NCI-H1694 (cell line): ENCODE results near the gene PKP1.
A peak's percentile ranks its signal among the peaks of the same experiment; 100 is the strongest.

Source experiments
- DNase-seq: peaks from one replicate; lab custom pipeline; 2025; lab: John Stamatoyannopoulos, UW

Gene PKP1

DNA sequence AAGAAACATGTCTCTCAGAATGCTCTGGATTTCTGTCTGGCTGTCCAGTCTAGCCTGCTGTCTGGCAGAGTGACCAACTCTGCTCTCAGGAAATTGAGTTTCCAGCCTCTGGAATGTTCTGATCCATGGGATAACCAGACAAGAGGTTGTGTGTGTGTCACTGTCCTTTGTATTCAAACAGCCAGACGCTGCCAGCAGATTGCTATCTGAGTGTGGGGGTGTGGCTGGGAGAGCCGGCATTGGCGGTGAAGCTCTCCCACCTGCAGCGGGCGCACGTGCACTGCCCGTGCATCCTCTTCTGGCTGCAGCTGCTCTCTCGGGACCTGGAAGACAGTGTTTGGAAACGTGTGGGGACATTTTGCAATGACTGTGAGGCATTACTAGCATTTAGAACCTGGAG is 26.1 kb downstream of the PKP1 start:
- DNase-seq: peak; percentile 67

DNA sequence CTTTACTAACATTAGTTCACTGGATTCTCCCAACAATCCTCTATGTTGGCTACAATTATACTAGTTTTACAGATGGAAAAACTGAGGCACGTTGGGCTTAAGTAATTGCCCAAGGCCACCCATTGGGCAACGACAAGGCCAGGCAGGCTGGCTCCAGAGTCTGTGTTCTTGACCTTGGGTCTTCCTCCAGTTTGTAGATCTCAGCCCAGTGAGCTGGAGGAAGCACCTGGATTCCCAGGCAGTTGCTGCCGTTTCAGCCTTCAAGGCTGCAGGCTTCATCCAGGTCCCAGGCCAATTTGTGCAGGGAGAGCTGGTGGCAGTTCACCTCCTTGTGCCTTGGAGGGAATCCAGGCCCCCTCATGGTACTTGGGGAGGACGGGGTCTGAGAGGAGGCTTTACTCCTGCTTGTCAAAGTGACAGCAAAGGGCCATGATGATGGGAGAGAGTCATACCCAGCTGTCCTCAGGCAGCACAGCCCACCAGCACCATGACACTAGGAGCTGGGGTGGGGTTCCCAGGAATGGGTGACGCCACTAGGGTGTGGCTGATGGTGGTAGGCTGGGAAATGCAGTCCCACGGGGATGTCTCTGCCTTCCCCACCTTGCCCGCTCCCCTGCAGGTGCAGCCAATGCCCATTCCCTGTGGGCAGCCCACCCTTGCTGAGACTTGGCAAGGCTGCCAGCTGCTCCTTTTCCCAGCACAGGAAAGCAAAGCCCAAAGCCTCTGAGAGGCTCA is 27.1 kb downstream of the PKP1 start:
- DNase-seq: peak; percentile 85

DNA sequence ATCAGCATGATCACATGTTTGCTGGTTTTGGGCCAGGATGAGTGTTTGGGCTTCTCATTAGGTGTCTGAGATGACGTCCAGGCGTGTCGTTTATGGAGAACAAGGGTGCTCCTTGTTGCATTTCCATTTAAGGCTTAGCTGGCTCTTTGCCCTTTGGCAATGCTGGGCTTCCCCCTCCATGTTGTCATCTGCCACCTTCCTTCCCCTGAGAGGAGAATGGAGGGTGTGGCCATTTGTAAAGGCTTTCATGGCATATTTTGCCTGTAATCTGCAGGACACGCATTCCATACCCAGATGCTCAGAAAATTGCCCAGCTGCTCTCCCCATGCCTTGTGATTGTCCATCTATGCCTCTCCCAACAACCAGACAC is 27.7 kb downstream of the PKP1 start:
- DNase-seq: peak; percentile 97

GRCh38 chr1:201311356-201312011 is 28.2 kb downstream of the PKP1 start:
- peak; percentile 74 for DNase-seq

GRCh38 chr1:201312298-201312697 is 29.0 kb downstream of the PKP1 start:
- no peak for DNase-seq

DNA sequence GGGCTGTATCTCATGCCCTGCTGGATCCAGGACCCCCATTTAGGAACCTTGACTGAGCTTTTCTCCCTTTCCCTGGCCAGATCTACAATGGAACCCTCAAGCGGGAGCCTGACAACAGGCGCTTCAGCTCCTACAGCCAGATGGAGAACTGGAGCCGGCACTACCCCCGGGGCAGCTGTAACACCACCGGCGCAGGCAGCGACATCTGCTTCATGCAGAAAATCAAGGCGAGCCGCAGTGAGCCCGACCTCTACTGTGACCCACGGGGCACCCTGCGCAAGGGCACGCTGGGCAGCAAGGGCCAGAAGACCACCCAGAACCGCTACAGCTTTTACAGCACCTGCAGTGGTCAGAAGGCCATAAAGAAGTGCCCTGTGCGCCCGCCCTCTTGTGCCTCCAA is 29.8 kb downstream of the PKP1 start:
- DNase-seq: peak; percentile 37

- no peak for DNase-seq
Observed at GRCh38 chr1:201316556-201316955, 33.2 kb downstream of the PKP1 start.

GRCh38 chr1:201317551-201317950 is 34.2 kb downstream of the PKP1 start:
- no peak for DNase-seq

GRCh38 chr1:201318504-201319340 is 35.4 kb downstream of the PKP1 start:
- no peak for DNase-seq

- DNase-seq: no peak
Observed at GRCh38 chr1:201319631-201320030, 36.3 kb downstream of the PKP1 start.

DNA sequence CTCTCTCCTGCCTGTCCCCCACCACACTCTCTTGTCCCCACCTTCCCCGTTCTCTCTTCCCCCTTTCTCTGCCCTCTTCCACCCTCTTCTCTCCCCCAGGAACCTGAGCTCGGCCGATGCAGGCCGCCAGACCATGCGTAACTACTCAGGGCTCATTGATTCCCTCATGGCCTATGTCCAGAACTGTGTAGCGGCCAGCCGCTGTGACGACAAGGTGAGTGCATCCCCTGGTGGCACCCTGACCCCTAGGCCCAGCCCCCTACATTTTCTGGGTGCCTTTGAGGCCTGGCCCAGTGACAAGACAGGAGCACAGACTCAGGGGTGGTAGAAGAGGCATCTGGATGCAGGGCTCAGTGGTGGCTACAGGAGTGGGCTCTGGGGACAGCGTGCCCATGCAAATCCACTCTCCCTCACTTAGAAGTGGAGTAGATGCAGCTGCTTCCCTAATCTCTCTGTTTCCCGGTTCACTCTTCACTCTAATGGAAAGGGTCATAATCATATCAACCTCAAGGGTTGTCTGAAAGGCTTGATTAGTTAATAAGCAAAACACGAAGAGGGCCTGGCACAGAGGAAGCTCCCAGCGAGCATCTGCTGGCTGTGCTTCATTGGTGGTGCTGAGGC is 37.0 kb downstream of the PKP1 start:
- DNase-seq: no peak

DNA sequence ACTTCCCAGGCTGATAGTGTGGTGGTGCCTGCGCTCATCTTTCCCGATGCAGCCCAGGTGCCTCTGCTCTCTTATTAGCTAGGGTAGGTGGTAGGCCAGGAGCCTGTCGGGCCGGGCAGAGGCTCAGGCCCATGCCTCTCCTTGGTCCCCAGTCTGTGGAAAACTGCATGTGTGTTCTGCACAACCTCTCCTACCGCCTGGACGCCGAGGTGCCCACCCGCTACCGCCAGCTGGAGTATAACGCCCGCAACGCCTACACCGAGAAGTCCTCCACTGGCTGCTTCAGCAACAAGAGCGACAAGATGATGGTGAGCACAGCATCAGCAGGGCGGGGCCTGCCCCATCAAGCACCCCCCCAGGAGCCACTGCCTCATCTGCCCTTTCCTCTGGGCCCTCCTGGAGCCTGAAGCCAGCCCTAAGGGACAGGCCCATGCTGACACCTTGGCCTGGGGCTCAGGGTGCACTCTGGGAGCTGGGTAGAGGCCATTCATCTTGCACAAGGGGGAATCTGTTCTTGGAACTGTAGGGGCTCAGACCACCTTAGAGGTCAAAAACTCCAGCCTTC is 38.6 kb downstream of the PKP1 start:
- no peak for DNase-seq

- no peak for DNase-seq
Observed at GRCh38 chr1:201322653-201323510, 39.6 kb downstream of the PKP1 start.

DNA sequence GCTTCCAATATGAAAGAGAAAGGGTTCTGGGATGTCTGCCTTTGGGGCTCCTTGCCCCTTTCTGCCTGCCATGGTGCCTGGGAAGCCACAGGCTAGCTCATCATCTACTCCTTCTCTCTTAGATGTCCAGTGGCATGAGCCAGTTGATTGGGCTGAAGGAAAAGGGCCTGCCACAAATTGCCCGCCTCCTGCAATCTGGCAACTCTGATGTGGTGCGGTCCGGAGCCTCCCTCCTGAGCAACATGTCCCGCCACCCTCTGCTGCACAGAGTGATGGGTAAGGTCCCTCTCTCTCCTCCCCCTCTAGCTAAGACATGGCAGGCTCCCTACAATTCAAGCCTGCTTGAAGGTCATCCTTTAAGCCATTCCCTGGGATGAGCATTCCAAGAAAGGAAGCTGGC is 41.0 kb downstream of the PKP1 start:
- no peak for DNase-seq

DNA sequence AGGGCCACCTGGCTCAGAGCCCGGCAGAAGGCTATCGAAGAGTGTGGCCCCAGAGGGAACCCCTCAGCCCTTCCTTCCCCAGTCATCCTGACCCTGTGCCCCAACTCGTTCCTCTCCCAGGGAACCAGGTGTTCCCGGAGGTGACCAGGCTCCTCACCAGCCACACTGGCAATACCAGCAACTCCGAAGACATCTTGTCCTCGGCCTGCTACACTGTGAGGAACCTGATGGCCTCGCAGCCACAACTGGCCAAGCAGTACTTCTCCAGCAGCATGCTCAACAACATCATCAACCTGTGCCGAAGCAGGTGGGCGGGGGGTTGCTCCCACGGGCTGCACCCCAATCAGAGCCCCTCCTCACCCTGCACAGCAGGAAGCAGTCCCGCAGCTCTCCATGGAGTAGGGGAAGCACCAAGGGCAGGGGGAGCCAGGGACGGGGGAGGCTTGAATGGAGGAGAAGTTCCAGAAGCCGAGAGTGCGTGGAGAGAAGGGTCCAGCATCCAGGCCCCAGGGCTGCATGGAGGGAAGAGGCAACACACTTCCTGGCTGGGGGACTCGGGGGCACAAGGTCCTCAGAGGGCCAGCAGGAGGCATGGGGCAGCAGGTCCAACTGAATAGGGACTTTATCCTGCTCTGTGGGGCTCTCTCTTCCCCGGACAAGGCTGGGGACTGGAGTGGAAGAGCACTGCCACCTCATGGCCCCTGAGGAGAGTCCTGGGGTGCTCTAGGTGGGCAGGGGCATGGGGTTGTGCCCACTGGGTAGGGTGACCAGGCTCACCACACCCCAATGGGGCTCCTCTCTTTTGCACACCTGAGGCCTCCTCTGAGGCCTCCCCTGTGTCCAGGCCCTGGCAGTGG is 41.7 kb downstream of the PKP1 start:
- DNase-seq: no peak

DNA sequence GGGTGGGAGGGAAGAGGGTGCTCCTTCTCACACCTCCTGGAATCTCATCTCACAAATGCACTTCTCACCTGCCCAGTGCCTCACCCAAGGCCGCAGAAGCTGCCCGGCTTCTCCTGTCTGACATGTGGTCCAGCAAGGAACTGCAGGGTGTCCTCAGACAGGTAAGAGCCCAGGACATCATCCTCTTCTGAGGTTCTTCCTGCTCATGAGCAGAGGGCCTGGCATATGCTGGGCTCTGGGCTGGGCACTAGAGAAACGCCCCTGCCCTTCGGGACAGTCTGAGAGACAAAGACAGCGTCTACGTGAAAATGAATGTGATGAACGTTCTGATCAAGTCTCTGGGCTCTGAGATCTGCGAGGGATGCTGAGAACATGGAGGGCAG is 42.4 kb downstream of the PKP1 start:
- DNase-seq: no peak

DNA sequence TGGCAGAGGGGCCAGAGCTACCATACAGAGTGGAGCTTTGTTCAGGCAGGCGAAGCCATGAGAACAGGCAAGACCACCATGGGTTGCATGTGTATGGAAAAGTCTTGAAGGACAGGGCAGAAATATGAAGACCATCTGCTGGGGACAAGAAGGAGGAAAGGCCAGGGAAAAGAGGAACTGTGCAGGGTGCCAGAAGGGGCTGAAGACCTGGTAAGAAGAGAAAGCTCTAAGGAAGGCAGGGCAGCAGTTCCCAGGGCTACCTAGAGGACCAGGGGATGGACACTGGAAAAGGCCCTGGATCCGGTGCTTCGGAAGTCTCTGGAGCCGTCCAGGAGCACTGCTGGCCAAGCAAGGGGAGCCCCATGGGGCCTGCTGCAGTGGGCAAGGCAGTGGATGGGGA is 43.4 kb downstream of the PKP1 start:
- DNase-seq: no peak

- DNase-seq: no peak
Observed at GRCh38 chr1:201327687-201328240, 44.5 kb downstream of the PKP1 start.

DNA sequence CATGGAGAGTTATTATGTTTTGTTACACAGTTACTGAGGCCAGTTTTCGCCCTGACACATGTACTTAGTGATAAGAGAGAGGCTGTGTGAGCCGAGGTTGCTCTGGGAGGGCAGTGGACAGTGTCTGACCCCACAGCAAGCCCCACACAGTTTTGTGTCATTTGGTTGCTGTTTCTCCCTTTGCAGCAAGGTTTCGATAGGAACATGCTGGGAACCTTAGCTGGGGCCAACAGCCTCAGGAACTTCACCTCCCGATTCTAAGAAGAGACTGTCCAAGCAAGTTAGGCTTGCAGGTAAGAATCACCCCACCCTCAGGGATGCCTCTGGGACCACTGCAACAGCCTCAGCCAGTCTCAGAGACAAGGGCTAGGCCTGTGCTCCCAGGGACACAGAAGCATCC is 45.3 kb downstream of the PKP1 start:
- DNase-seq: no peak

DNA sequence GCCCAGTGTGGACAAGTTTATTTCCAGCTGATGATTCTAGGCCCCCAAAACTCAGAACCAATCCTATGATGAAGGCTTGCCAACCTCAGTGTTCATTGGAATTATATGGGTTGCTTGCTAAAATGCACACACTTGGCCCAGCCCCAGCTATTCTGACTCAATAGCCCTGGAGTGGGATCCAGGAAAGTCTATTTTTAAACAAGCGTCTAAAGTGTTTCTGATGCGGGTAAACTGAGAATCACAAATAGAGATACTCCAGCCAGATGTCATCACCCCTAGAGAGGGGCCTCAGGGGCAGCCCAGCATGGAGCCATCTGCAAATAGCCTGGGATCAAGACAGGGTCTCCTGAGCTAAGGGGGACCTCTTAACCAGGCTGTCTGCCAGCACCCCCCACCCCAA is 46.0 kb downstream of the PKP1 start:
- DNase-seq: no peak
